Measurements from ENCODE around the gene NF2.

DNA sequence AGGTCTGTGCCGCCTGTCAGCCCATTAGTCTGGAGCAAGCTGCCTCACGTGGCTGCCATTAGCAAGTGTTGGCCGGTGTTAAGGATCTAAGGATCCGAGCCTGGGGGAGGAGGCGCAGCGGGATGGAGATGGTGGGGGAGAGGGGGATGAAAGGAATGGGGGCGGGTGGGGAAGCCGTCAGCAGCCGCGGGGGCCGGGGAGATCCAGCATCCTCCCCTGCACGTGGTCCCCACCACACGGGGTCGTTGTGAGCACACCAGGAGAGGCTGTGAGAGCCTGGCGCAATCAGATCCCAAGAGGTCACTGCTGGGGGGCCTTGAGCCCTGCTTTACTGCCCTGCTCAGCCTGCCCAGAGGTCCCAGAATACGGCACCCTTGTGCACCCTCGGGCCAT is 123.7 kb downstream of the NF2 start:
- no peak for TF ChIP-seq CTCF (IDR thresholded peaks at IDR 0.05)
- no peak for TF ChIP-seq POLR2A (IDR thresholded peaks at IDR 0.05)

All from ovary (tissue), 3 donors.